GM19035 (cell line): ENCODE measurements around the gene MMRN2.
"Not testable (repeated sequence)": the region's sequence is repeated elsewhere in the genome, so short reads cannot be mapped to it uniquely, and the experiment has no call there.

Experiments
- ATAC-seq: cut with Tn5 transposase; IDR thresholded peaks from one replicate; pipeline ENCODE4 v1.9.1; 2021; ENCODE audit not compliant: unreplicated experiment

The MMRN2 gene

GRCh38 chr10:86957471-86958115, at the start of gene MMRN2:
MMRN2 (minus strand) TSS chr10:86957615; CDS start chr10:86957541, 74 bp downstream.
- ATAC-seq = no peak

GRCh38 chr10:87007124-87007523, 49.7 kb upstream of the MMRN2 start:
- ATAC-seq = not testable (repeated sequence)

GRCh38 chr10:87000491-87000890, 43.1 kb upstream of the MMRN2 start:
- ATAC-seq = no peak

- not testable (repeated sequence) for ATAC-seq
Observed at GRCh38 chr10:86999802-87000403, 42.5 kb upstream of the MMRN2 start.

- ATAC-seq = no peak
Observed at GRCh38 chr10:86992929-86993328, 35.5 kb upstream of the MMRN2 start.

- ATAC-seq = no peak
Observed at GRCh38 chr10:86992456-86992855, 35.0 kb upstream of the MMRN2 start.

GRCh38 chr10:86991362-86991761, 33.9 kb upstream of the MMRN2 start:
- not testable (repeated sequence) for ATAC-seq

- no peak for ATAC-seq
Observed at GRCh38 chr10:86988520-86988919, 31.1 kb upstream of the MMRN2 start.

GRCh38 chr10:86984498-86984897, 27.1 kb upstream of the MMRN2 start:
- not testable (repeated sequence) for ATAC-seq

GRCh38 chr10:86981716-86982115, 24.3 kb upstream of the MMRN2 start:
- no peak for ATAC-seq

GRCh38 chr10:86981020-86981419, 23.6 kb upstream of the MMRN2 start:
- ATAC-seq = not testable (repeated sequence)

- no peak for ATAC-seq
Observed at GRCh38 chr10:86979977-86980448, 22.6 kb upstream of the MMRN2 start.

GRCh38 chr10:86979296-86979818, 21.9 kb upstream of the MMRN2 start:
- ATAC-seq = no peak

GRCh38 chr10:86978457-86978856, 21.0 kb upstream of the MMRN2 start:
- not testable (repeated sequence) for ATAC-seq

GRCh38 chr10:86976362-86977056, 19.1 kb upstream of the MMRN2 start:
- ATAC-seq = no peak

- ATAC-seq = no peak
Observed at GRCh38 chr10:86974484-86974883, 17.1 kb upstream of the MMRN2 start.

GRCh38 chr10:86972613-86973380, 15.4 kb upstream of the MMRN2 start:
- ATAC-seq = no peak

- ATAC-seq = peak; percentile 75
Observed at GRCh38 chr10:86971232-86971991, 14.0 kb upstream of the MMRN2 start.

- no peak for ATAC-seq
Observed at GRCh38 chr10:86970982-86971231, 13.5 kb upstream of the MMRN2 start.

- no peak for ATAC-seq
Observed at GRCh38 chr10:86970162-86970981, 13.0 kb upstream of the MMRN2 start.
